HG03457 (cell line): ENCODE results near the gene PLEKHM1.
"Not testable (repeated sequence)": the region's sequence is repeated elsewhere in the genome, so short reads cannot be mapped to it uniquely, and the experiment has no call there.

ENCODE experiments used
- ATAC-seq: cut with Tn5 transposase; IDR thresholded peaks from one replicate; pipeline ENCODE4 v1.9.1; 2021; ENCODE audit warnings: moderate number of reproducible peaks; ENCODE audit not compliant: unreplicated experiment

PLEKHM1 gene

GRCh38 chr17:45461524-45462327 lies 28.8 kb downstream of the PLEKHM1 start:
- peak; percentile 66 for ATAC-seq

- ATAC-seq: not testable (repeated sequence)
Observed at GRCh38 chr17:45460422-45460821, 30.1 kb downstream of the PLEKHM1 start.

GRCh38 chr17:45454341-45454740 lies 36.2 kb downstream of the PLEKHM1 start:
- not testable (repeated sequence) for ATAC-seq

- ATAC-seq: not testable (repeated sequence)
Observed at GRCh38 chr17:45453731-45454130, 36.8 kb downstream of the PLEKHM1 start.

- not testable (repeated sequence) for ATAC-seq
Observed at GRCh38 chr17:45453225-45453534, 37.3 kb downstream of the PLEKHM1 start.

- ATAC-seq: not testable (repeated sequence)
Observed at GRCh38 chr17:45452329-45453224, 37.9 kb downstream of the PLEKHM1 start.

DNA sequence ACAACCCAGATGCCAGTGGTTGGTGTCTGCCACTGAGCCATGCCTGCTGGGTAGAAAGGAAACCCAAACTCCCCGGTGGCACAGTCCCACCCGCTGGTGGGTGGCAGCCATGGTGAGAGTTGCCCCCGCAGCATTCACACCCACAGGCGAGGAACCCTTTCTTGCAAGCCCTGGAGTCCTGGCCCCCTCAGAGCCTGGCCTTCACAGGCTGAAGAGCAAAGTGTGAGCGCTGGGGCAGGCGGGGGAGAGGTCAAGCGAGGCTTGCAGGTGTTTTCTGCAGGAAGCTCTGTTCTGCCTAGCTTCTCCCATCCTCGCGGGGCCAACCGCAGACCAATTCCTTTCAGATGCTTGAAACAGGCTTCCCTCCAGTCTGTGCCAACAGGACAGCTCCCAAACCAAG lies 38.9 kb downstream of the PLEKHM1 start:
- ATAC-seq: not testable (repeated sequence)

DNA sequence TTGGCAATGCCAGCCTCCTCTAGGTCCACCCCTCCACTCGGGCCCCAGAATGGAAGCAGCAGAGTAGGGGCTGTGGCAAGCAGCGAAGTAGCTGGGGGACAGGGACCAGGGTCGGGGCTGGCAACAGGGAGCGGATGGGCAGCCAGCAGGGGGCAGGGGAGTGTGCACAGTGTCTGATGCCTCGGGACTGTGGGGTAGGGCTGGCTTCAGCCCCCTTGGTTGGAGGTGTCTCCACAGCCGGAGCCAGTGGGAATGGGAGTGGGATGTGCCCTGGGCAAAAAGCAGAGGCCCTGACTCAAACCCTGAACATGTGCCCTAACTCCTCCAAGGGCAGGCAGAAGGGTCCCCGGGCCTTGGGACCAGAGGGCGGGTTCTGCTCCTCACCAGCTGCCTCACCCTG lies 39.4 kb downstream of the PLEKHM1 start:
- ATAC-seq: no peak

DNA sequence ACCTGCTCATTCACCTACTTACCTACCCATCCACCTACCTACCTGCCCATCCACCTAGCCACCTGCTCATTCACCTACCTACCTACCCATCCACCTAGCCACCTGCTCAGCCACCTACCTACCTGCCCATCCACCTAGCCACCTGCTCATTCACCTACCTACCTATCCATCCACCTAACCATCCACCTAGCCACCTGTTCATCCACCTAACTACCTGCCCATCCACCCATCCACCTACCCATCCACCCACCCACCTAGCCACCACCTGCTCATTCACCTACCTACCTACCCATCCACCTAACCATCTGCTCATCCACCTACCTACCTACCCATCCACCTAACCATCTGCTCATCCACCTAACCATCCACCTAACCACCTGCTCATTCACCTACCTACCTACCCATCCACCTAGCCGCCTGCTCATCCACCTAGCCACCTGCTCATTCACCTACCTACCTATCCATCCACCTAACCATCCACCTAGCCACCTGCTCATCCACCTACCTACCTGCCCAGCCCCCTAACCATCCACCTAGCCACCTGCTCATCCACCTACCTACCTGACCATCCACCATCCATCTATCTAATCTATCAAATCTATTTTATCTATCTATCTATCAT lies 40.7 kb downstream of the PLEKHM1 start:
- not testable (repeated sequence) for ATAC-seq

- not testable (repeated sequence) for ATAC-seq
Observed at GRCh38 chr17:45449260-45449659, 41.3 kb downstream of the PLEKHM1 start.

- not testable (repeated sequence) for ATAC-seq
Observed at GRCh38 chr17:45448483-45448882, 42.0 kb downstream of the PLEKHM1 start.

DNA sequence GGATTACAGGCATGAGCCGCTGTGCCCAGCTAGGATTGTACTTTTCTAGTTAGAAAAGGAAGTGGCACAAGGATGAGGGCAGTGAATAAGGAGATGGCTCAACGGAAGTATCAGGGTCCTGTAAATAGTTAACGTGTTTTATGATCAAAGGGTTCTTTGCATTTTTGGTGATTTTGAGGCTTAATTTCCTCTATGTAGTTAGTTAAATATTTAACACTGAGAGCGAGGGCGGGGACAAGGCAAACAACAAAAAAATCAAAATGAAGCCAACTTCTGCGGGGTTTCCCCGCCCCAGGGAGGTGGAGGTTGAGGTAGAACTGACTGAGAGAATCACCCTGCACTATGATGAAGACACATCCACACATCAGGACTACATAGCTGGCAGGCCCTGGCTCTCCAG lies 42.5 kb downstream of the PLEKHM1 start:
- ATAC-seq: not testable (repeated sequence)

GRCh38 chr17:45447650-45448049 lies 42.9 kb downstream of the PLEKHM1 start:
- ATAC-seq: not testable (repeated sequence)

DNA sequence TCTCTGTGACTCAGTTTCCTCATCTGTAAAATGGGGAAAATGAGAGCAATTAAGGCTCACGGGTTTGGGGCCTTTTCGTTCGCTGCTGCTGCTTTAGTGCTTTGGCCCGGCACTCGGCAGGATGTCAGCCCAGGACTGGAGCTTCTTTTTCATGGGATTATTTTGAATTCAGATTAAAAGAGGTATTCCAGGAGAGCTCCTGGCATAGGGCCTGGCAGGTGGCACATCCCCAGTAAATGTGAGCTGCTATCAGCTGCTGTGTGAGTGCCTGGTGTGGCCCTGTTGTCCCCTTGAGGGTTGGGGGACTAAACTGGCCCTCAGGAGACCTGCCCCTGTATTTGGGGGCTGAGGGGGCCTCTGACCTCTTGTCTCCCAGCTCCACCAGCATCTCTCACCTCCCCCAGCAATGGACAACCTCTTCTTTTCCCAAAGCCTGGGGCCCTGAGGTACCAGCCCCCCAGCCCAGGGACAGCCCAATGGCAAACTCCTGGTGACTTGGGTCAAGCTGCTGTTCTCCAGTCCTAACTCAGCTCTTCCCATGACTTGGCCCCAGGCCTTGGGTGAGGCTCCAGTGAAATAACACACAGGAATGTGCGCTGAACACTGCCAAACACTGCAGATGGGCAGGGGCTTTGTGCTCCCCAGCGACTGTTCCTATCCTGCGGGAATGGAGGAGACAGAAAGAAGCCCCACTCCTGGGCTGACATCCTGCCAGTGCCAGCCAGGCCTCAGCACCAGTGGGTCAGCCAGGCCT lies 43.5 kb downstream of the PLEKHM1 start:
- not testable (repeated sequence) for ATAC-seq

DNA sequence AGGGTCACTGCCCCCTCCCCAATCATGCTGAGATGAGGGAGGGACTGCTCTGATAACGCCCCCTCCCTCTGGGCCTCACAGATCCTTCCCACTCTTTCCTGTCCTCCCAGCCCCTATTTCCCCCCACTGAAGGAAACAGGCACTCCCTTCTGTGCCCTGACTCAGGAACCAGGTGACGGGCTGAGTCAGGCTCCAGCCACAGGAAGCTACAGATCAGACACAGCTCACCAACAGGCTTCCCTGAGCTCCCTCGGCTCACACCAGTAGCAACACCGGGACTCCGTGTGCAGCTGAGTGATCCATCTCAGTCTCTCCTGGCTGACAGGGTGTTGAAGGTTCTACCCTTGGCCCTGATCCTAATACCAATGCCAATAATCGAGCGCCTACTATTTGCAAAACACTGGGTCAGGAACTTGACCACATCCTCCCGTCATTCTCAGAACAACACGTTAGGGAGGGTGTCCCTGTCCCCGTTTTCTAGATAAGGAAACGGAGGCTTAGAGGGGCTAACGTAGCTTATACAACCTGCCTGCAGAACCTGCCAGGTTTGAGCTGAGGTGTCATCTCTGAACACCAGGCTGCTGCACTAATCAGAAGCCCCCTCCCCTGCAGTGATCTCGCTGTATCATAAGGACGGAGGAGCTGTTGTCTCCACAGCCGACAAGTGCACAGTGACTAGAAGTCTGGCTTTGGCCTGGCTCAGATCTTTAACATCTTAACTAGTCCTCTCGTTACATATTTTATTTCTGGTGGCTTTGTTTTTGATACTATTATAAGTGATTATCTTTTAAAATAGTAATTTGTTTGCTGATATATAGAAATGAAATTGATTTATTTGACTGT lies 44.4 kb downstream of the PLEKHM1 start:
- not testable (repeated sequence) for ATAC-seq

- ATAC-seq: not testable (repeated sequence)
Observed at GRCh38 chr17:45444856-45445820, 45.4 kb downstream of the PLEKHM1 start.

DNA sequence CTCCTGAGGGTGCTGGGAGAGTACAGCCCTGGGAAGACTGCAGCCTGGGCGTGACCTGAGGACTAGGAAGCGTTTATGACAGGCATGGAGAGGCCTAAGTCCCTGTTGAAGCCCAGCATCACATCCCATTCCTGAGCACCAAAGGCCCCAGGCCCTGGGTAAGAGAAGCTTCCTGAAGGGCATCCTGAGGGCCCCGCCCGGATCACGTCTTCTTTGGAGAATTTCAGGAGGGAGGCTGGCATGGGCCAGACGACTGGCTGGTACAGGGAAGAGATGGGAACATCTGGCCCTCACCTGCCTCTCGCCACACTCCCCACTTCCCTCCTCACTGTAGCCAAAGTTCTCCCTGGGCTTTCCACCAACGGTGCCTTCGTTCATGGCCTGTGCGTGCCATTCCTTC lies 46.2 kb downstream of the PLEKHM1 start:
- not testable (repeated sequence) for ATAC-seq

- not testable (repeated sequence) for ATAC-seq
Observed at GRCh38 chr17:45443371-45444260, 46.9 kb downstream of the PLEKHM1 start.
